Keratinocyte (primary cell): ENCODE data around the gene TMOD4. TPM values are rescaled to one million over a fixed set of nuclear protein-coding genes. Genes with fewer than 3 reads are reported as not detected.

Source experiments
- DNase-seq: peaks from one replicate; pipeline ENCODE4 v3.0.0-alpha.2; 2011; ENCODE audit warnings: low read depth, missing footprints, low spot score
- FAIRE-seq: peaks from 2 replicates; lab custom pipeline; 2011; peaks lifted over from hg19 to GRCh38; lab: Jason Lieb, UNC
- H2AFZ ChIP-seq: 2 replicates; pipeline ENCODE4 v1.6.0; 2012; ENCODE audit warnings: low read length, control low read depth, inconsistent platforms; ENCODE audit not compliant: control insufficient read depth
- H3K27ac ChIP-seq: 2 replicates; pipeline ENCODE4 v1.5.1; 2011; ENCODE audit warnings: low read length; ENCODE audit not compliant: control insufficient read depth, insufficient read depth
- H3K27me3 ChIP-seq: 3 replicates; pipeline ENCODE4 v1.6.0; 2011; ENCODE audit warnings: low read length; ENCODE audit not compliant: control insufficient read depth, insufficient read depth; ENCODE audit errors: extremely low read depth
- H3K36me3 ChIP-seq, 2 experiments: 2 replicates in 1 of 2; 3 replicates in 1 of 2; pipeline ENCODE4 v1.5.1; 2011; ENCODE audit warnings: low read length in 2 of 2, mild to moderate bottlenecking in 1 of 2; ENCODE audit not compliant: control insufficient read depth in 2 of 2, insufficient read depth in 2 of 2; ENCODE audit errors: extremely low read depth in 1 of 2
- H3K4me1 ChIP-seq: 3 replicates; pipeline ENCODE4 v1.5.1; 2011; ENCODE audit warnings: low read length; ENCODE audit not compliant: control insufficient read depth, insufficient read depth; ENCODE audit errors: extremely low read depth
- H3K4me2 ChIP-seq: 3 replicates; pipeline ENCODE4 v1.6.0; 2011; ENCODE audit warnings: low read depth, low read length; ENCODE audit not compliant: control insufficient read depth, insufficient read depth; ENCODE audit errors: extremely low read depth
- H3K4me3 ChIP-seq, 3 experiments: fragments of 200-600 bp in 1 of 3; sonication (generic) in 1 of 3; 2 replicates in 2 of 3; 3 replicates in 1 of 3; pipeline ENCODE4 v1.5.1; 2011 to 2016; ENCODE audit warnings: low read length in 3 of 3, mild to moderate bottlenecking in 3 of 3, control low read depth in 2 of 3, inconsistent platforms in 1 of 3, low read depth in 1 of 3, mixed read lengths in 1 of 3, mixed run types in 1 of 3, moderate library complexity in 1 of 3; ENCODE audit not compliant: control insufficient read depth in 2 of 3, insufficient read depth in 2 of 3; ENCODE audit errors: extremely low read depth in 1 of 3
- H3K79me2 ChIP-seq: 2 replicates; pipeline ENCODE4 v1.6.0; 2012; ENCODE audit warnings: low read length; ENCODE audit not compliant: control insufficient read depth, insufficient read depth
- H3K9ac ChIP-seq: 3 replicates; pipeline ENCODE4 v1.6.0; 2011; ENCODE audit warnings: low read length; ENCODE audit not compliant: control insufficient read depth, insufficient read depth; ENCODE audit errors: extremely low read depth
- H3K9me1 ChIP-seq: 3 replicates; pipeline ENCODE4 v1.6.0; 2011; ENCODE audit warnings: low read length; ENCODE audit not compliant: control insufficient read depth, insufficient read depth; ENCODE audit errors: extremely low read depth
- H3K9me3 ChIP-seq: 2 replicates; pipeline ENCODE4 v1.5.1; 2012; ENCODE audit warnings: low read depth, low read length; ENCODE audit not compliant: control insufficient read depth
- H4K20me1 ChIP-seq: 3 replicates; pipeline ENCODE4 v1.6.0; 2011; ENCODE audit warnings: low read length; ENCODE audit not compliant: control insufficient read depth, insufficient read depth; ENCODE audit errors: extremely low read depth
- EZH2 ChIP-seq: IDR thresholded peaks from one replicate; pipeline ENCODE4 v1.6.1; 2012; ENCODE audit warnings: inconsistent platforms, mild to moderate bottlenecking, low read length, moderate library complexity
- dilution Hi-C: fragments of 300-500 bp; cut with MboI; formaldehyde crosslinking; loops from one replicate; pipeline ENCODE4 v1.7.0; 2020; ENCODE audit warnings: low sequenced_read_pairs; ENCODE audit not compliant: extremely low pct_ligation_motif_present
- polyA plus RNA-seq, 5 experiments: library from polyadenylated mRNA; depleted of rRNA in 3 of 5; stranded (reverse) in 3 of 5; stranded (forward) in 1 of 5; unstranded in 1 of 5; fragments of >200 nt; gene quantifications; 1 replicate in 1 of 5; 2 replicates in 3 of 5; 3 replicates in 1 of 5; pipeline versions ENCODE4 v1.2.1 to v1.2.3, GENCODE V29; 2011 to 2012; ENCODE audit warnings: missing spikeins in 2 of 5, low read depth in 1 of 5, low replicate concordance in 1 of 5
- TF ChIP-seq, protein P1 (sequence below), 3 experiments: IDR thresholded peaks in 1 of 3; conservative IDR thresholded peaks in 1 of 3; optimal IDR thresholded peaks in 1 of 3; 2 replicates in 2 of 3; 3 replicates in 1 of 3; pipeline versions ENCODE3 to v1.5.1; 2011; ENCODE audit warnings: low read length in 3 of 3, mild to moderate bottlenecking in 3 of 3, moderate library complexity in 2 of 3, control low read depth in 1 of 3, inconsistent platforms in 1 of 3; ENCODE audit not compliant: insufficient read depth in 2 of 3; ENCODE audit errors: extremely low read depth in 1 of 3

The TMOD4 gene
- polyA plus RNA-seq, 1 donor (not counting 4 experiments of a cell fraction or from before 2014, with no cell fraction given): 0.34 TPM

DNA sequence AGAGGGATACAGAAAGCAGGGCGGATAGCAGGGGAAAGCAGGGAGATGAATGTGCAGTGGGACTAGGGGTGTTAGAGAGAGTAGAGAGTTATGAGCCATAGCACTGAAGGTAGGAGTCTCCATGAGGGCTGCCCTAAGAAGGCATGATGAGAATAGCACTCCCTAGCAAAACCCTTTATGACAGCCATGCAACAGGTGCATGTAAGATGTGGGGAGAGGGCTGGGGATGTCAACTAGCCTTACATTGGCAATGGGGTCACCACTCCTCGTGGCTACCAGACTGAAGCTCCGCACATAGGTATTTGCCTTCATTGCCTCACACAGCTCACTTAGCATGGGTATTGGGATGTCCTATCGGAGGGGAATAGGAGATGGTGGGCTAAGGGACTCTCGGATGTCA lies 4.6 kb downstream of the TMOD4 start:
- FAIRE-seq: no peak

DNA sequence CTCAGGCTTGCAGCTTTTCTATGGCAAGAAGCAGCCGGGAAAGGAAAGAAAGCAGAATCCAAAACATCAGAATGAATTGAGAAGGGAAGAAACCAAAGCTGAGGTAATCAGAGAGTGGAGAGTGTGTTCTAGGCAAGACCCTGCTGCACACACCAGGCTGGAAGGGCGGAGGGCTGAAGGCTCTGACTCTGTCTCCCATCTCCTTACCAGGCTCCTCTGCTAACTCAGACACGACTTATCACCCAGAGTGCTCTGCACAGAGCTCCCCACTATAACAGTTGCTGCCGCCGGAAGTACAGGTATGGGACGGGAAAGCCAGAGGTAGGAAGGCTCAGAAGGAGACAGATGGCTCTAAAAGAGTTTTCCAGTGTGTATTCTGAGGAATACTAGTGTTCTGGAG lies 8.7 kb downstream of the TMOD4 start:
- FAIRE-seq: no peak
- TF ChIP-seq, protein P1, sequence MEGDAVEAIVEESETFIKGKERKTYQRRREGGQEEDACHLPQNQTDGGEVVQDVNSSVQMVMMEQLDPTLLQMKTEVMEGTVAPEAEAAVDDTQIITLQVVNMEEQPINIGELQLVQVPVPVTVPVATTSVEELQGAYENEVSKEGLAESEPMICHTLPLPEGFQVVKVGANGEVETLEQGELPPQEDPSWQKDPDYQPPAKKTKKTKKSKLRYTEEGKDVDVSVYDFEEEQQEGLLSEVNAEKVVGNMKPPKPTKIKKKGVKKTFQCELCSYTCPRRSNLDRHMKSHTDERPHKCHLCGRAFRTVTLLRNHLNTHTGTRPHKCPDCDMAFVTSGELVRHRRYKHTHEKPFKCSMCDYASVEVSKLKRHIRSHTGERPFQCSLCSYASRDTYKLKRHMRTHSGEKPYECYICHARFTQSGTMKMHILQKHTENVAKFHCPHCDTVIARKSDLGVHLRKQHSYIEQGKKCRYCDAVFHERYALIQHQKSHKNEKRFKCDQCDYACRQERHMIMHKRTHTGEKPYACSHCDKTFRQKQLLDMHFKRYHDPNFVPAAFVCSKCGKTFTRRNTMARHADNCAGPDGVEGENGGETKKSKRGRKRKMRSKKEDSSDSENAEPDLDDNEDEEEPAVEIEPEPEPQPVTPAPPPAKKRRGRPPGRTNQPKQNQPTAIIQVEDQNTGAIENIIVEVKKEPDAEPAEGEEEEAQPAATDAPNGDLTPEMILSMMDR (optimal IDR thresholded peaks at IDR 0.05 in 1 of 3, IDR thresholded peaks at IDR 0.05 in 1 of 3, conservative IDR thresholded peaks at IDR 0.05 in 1 of 3; ENCODE audit: extremely low read depth in 1 of 3, insufficient read depth in 2 of 3, low read length in 3 of 3): no peak
- no peak for TF ChIP-seq EZH2
- DNase-seq: no peak
- no peaks in the 10 kb centered on the region for H3K27me3 ChIP-seq
- no peaks in the 10 kb centered on the region for H3K9me3 ChIP-seq
- H3K9ac ChIP-seq: peak overlapping the region; percentile 88
- peaks cover 2% of the 10 kb centered on the region for H3K9me1 ChIP-seq
- H3K27ac ChIP-seq: peak overlapping the region; percentile 83
- dilution Hi-C loops: no loop called here
- peak overlapping the region; percentile 65 to 94 (median 68) for H3K4me3 ChIP-seq
- peaks cover 3 to 12% of the 10 kb centered on the region in 2 experiments for H3K36me3 ChIP-seq
- peaks cover 18% of the 10 kb centered on the region for H3K79me2 ChIP-seq
- H3K4me1 ChIP-seq: peaks cover 15% of the 10 kb centered on the region
- H2AFZ ChIP-seq: no peak overlapping the region
- H3K4me2 ChIP-seq: peak overlapping the region; percentile 91
- no peaks in the 10 kb centered on the region for H4K20me1 ChIP-seq

More for the DNA sequence above, 4.6 kb downstream of the TMOD4 start:
- no peak for TF ChIP-seq EZH2
- TF ChIP-seq, protein P1 (optimal IDR thresholded peaks at IDR 0.05 in 1 of 3, IDR thresholded peaks at IDR 0.05 in 1 of 3, conservative IDR thresholded peaks at IDR 0.05 in 1 of 3; ENCODE audit: extremely low read depth in 1 of 3, insufficient read depth in 2 of 3, low read length in 3 of 3): no peak
- Histone ChIP-seq H3K9me1 (peaks cover 2% of the 10 kb centered on the region), H3K36me3 (peaks cover 16% of the 10 kb centered on the region in 2 experiments), H3K79me2 (peaks cover 9% of the 10 kb centered on the region), H3K27ac (no peak overlapping the region), H3K4me2 (no peak overlapping the region), H3K9ac (no peak overlapping the region), H3K27me3 (no peaks in the 10 kb centered on the region), H4K20me1 (no peaks in the 10 kb centered on the region), H3K9me3 (no peaks in the 10 kb centered on the region), H3K4me3 (no peak overlapping the region), H3K4me1 (peaks cover 16% of the 10 kb centered on the region), H2AFZ (no peak overlapping the region)
- DNase-seq: no peak
- dilution Hi-C loops: no loop called here
